Uterus (tissue), 2 donors: ENCODE measurements around the gene NOTCH1.

Experiments used
- POLR2A ChIP-seq, 2 donors: fragments of 450-650 bp; IDR thresholded peaks; one replicate each; pipeline ENCODE4 v1.6.1; 2016; ENCODE audit warnings: antibody characterized with exemption in 2 of 2, mild to moderate bottlenecking in 1 of 2, moderate library complexity in 1 of 2
- TF ChIP-seq, protein P1 (sequence below), 4 experiments: fragments of 200-600 bp in 2 of 4; fragments of 450-650 bp in 2 of 4; sonication (generic) in 2 of 4; IDR thresholded peaks; one replicate each; pipeline ENCODE4 v1.5.1; 2016 to 2019; ENCODE audit warnings: antibody characterized with exemption in 4 of 4, mild to moderate bottlenecking in 2 of 4, moderate library complexity in 1 of 4

- TF ChIP-seq, protein P1, sequence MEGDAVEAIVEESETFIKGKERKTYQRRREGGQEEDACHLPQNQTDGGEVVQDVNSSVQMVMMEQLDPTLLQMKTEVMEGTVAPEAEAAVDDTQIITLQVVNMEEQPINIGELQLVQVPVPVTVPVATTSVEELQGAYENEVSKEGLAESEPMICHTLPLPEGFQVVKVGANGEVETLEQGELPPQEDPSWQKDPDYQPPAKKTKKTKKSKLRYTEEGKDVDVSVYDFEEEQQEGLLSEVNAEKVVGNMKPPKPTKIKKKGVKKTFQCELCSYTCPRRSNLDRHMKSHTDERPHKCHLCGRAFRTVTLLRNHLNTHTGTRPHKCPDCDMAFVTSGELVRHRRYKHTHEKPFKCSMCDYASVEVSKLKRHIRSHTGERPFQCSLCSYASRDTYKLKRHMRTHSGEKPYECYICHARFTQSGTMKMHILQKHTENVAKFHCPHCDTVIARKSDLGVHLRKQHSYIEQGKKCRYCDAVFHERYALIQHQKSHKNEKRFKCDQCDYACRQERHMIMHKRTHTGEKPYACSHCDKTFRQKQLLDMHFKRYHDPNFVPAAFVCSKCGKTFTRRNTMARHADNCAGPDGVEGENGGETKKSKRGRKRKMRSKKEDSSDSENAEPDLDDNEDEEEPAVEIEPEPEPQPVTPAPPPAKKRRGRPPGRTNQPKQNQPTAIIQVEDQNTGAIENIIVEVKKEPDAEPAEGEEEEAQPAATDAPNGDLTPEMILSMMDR (IDR thresholded peaks at IDR 0.05), result no peak
- no peak for TF ChIP-seq POLR2A (IDR thresholded peaks at IDR 0.05)
Observed at GRCh38 chr9:136470356-136470755, 75.5 kb downstream of the NOTCH1 start.
